Gastroesophageal sphincter (tissue), 4 donors: Measurements from ENCODE around the gene STARD8. TPM values are rescaled to one million over a fixed set of nuclear protein-coding genes. Genes with fewer than 3 reads are reported as not detected.
"Not testable (repeated sequence)": the region's sequence is repeated elsewhere in the genome, so short reads cannot be mapped to it uniquely, and the experiment has no call there.

Source experiments
- ATAC-seq: fragments of 150-250 bp; one replicate; pipeline ENCODE4 v1.9.1; 2016; ENCODE audit warnings: mild to moderate bottlenecking, moderate library complexity
- H3K27ac ChIP-seq, 4 donors: fragments of 200-600 bp; sonication (generic) in 3 of 4; 1 replicate in 3 of 4; 2 replicates in 1 of 4; pipeline ENCODE4 v1.5.1; 2016 to 2019
- H3K27me3 ChIP-seq: fragments of 200-600 bp; sonication (generic); one replicate; pipeline ENCODE4 v1.5.1; 2019
- H3K36me3 ChIP-seq, 2 donors: fragments of 200-600 bp; sonication (generic); one replicate each; pipeline ENCODE4 v1.5.1; 2019; ENCODE audit warnings: control low read depth in 1 of 2
- H3K4me1 ChIP-seq, 3 donors: fragments of 200-600 bp; sonication (generic); 1 replicate in 2 of 3; 2 replicates in 1 of 3; pipeline ENCODE4 v1.5.1; 2016 to 2019; ENCODE audit warnings: control low read depth in 2 of 3
- H3K4me3 ChIP-seq, 2 donors: fragments of 200-600 bp; sonication (generic); one replicate each; pipeline ENCODE4 v1.5.1; 2019; ENCODE audit warnings: mild to moderate bottlenecking in 1 of 2, moderate library complexity in 1 of 2
- H3K9me3 ChIP-seq, 3 donors: fragments of 200-600 bp; sonication (generic); one replicate each; pipeline ENCODE4 v1.5.1; 2017 to 2019; ENCODE audit warnings: control low read depth in 2 of 3
- CTCF ChIP-seq, 4 experiments: fragments of 200-600 bp in 2 of 4; fragments of 450-650 bp in 2 of 4; sonication (generic) in 1 of 4; IDR thresholded peaks; one replicate each; pipeline ENCODE4 v1.5.1; 2017 to 2019; ENCODE audit warnings: antibody characterized with exemption in 4 of 4, mild to moderate bottlenecking in 2 of 4, moderate library complexity in 2 of 4
- EP300 ChIP-seq: sonication (generic); formaldehyde crosslinking; IDR thresholded peaks from one replicate; pipeline ENCODE4 v1.6.1; 2017; ENCODE audit warnings: antibody characterized with exemption, mild to moderate bottlenecking
- POLR2A ChIP-seq, 2 donors: fragments of 450-650 bp; IDR thresholded peaks; one replicate each; pipeline ENCODE4 v1.6.1; 2017; ENCODE audit warnings: antibody characterized with exemption in 2 of 2, mild to moderate bottlenecking in 2 of 2, moderate library complexity in 1 of 2
- POLR2AphosphoS5 ChIP-seq: sonication (generic); formaldehyde crosslinking; IDR thresholded peaks from one replicate; pipeline ENCODE4 v1.6.1; 2017; ENCODE audit warnings: antibody characterized with exemption
- WGBS, 2 donors: methylation state at CpG; one replicate each; pipeline ENCODE4 v1.1.5; 2018; ENCODE audit warnings: low coverage in 1 of 2; 5-methylcytosine and 5-hydroxymethylcytosine counted together
- total RNA-seq, 4 donors: library from RNA; depleted of rRNA; stranded (reverse); fragments of >200 nt; gene quantifications; one replicate each; pipeline ENCODE4 v1.1.0, GENCODE V29; 2016

STARD8 gene
- total RNA-seq, 4 donors from 2014 or later, result 8.9 to 15.8 (median 10.8) TPM

GRCh38 chrX:68627986-68628385 is 19.5 kb upstream of the STARD8 start:
- no peak for ATAC-seq
- TF ChIP-seq EP300, result no peak
- no peak for TF ChIP-seq POLR2AphosphoS5
- no peak for TF ChIP-seq POLR2A (IDR thresholded peaks at IDR 0.05)
- no peak for TF ChIP-seq CTCF (IDR thresholded peaks at IDR 0.05)
- H3K9me3 ChIP-seq, result no peaks in the 10 kb centered on the region
- H3K27me3 ChIP-seq, result no peaks in the 10 kb centered on the region
- WGBS, 2 donors, result 77% methylated on average over 5 of the region's 5 CpGs; no CpG with 5 or more reads in 1 of the 2 donors
- no peak overlapping the region for H3K4me3 ChIP-seq
- H3K4me1 ChIP-seq, result no peaks in the 10 kb centered on the region
- H3K27ac ChIP-seq, result no peak overlapping the region
- H3K36me3 ChIP-seq, result no peaks in the 10 kb centered on the region

GRCh38 chrX:68629936-68630335 is 17.5 kb upstream of the STARD8 start:
- ATAC-seq, result not testable (repeated sequence)

GRCh38 chrX:68631336-68631735 is 16.1 kb upstream of the STARD8 start:
- H3K9me3 ChIP-seq, result no peaks in the 10 kb centered on the region
- no peaks in the 10 kb centered on the region for H3K4me1 ChIP-seq
- no peak overlapping the region for H3K27ac ChIP-seq
- TF ChIP-seq CTCF (IDR thresholded peaks at IDR 0.05) (no peak), POLR2A (IDR thresholded peaks at IDR 0.05) (no peak), EP300 (no peak), POLR2AphosphoS5 (no peak)
- no peaks in the 10 kb centered on the region for H3K36me3 ChIP-seq
- WGBS, 2 donors, result 60 to 83% methylated on average over 1 of the region's 4 CpGs
- no peak overlapping the region for H3K4me3 ChIP-seq
- ATAC-seq, result no peak
- no peaks in the 10 kb centered on the region for H3K27me3 ChIP-seq

More at GRCh38 chrX:68629936-68630335, 17.5 kb upstream of the STARD8 start:
- H3K9me3 ChIP-seq, H3K4me3 ChIP-seq, H3K36me3 ChIP-seq, H3K27ac ChIP-seq, H3K4me1 ChIP-seq, H3K27me3 ChIP-seq: not testable (repeated sequence)
- no CpG with 5 or more reads among the region's 7 CpGs for WGBS, 2 donors

GRCh38 chrX:68632491-68632890 is 15.0 kb upstream of the STARD8 start:
- Histone ChIP-seq H3K36me3 (no peaks in the 10 kb centered on the region), H3K27me3 (no peaks in the 10 kb centered on the region), H3K4me1 (no peaks in the 10 kb centered on the region), H3K4me3 (no peak overlapping the region), H3K27ac (no peak overlapping the region), H3K9me3 (no peaks in the 10 kb centered on the region)
- no peak for TF ChIP-seq POLR2A (IDR thresholded peaks at IDR 0.05)
- no peak for TF ChIP-seq POLR2AphosphoS5
- no peak for TF ChIP-seq EP300
- TF ChIP-seq CTCF (IDR thresholded peaks at IDR 0.05), result no peak
- WGBS, 2 donors, result 63 to 100% methylated on average over 1 of the region's 2 CpGs
- ATAC-seq, result no peak

- H3K4me3 ChIP-seq, result no peak overlapping the region
- no peak for TF ChIP-seq EP300
- no peak for TF ChIP-seq CTCF (IDR thresholded peaks at IDR 0.05)
- no peak for TF ChIP-seq POLR2A (IDR thresholded peaks at IDR 0.05)
- TF ChIP-seq POLR2AphosphoS5, result no peak
- no peak for ATAC-seq
- no peak overlapping the region for H3K27ac ChIP-seq
- 78 to 83% methylated on average over 1 to 2 of the region's 2 CpGs for WGBS, 2 donors
- no peaks in the 10 kb centered on the region for H3K4me1 ChIP-seq
- no peaks in the 10 kb centered on the region for H3K27me3 ChIP-seq
- H3K9me3 ChIP-seq, result no peaks in the 10 kb centered on the region
- H3K36me3 ChIP-seq, result no peaks in the 10 kb centered on the region
These were observed 13.5 kb upstream of the STARD8 start for GRCh38 chrX:68633981-68634380.
